AG08395 (cell line): ENCODE results near the gene KCNK7.
"Not testable (repeated sequence)": the region's sequence is repeated elsewhere in the genome, so short reads cannot be mapped to it uniquely, and the experiment has no call there.

ENCODE experiments used
- DNase-seq: peaks from one replicate; pipeline ENCODE4 v3.0.0; 2012; ENCODE audit warnings: mixed read lengths, low spot score

KCNK7 gene

GRCh38 chr11:65573391-65574079 is 22.1 kb downstream of the KCNK7 start:
- DNase-seq: no peak

- peak; percentile 83 for DNase-seq
Measured at GRCh38 chr11:65572356-65573051, 23.1 kb downstream of the KCNK7 start, which contains the start of gene FAM89B. Gene FAM89B, plus strand, starts transcription at chr11:65572538. Its CDS starts 132 bp downstream, at chr11:65572670.

GRCh38 chr11:65571940-65572339 is 23.7 kb downstream of the KCNK7 start:
- no peak for DNase-seq

GRCh38 chr11:65571420-65571819 is 24.2 kb downstream of the KCNK7 start:
- no peak for DNase-seq

GRCh38 chr11:65569973-65570918 is 25.4 kb downstream of the KCNK7 start, which contains the start of gene ZNRD2:
Gene ZNRD2, plus strand, starts transcription at chr11:65570477. Its CDS starts 15 bp downstream, at chr11:65570492.
- DNase-seq: peak; percentile 97

GRCh38 chr11:65569164-65569972 is 26.2 kb downstream of the KCNK7 start:
- DNase-seq: peak; percentile 47

- DNase-seq: no peak
Measured at GRCh38 chr11:65565624-65566453, 29.8 kb downstream of the KCNK7 start.

- not testable (repeated sequence) for DNase-seq
Measured at GRCh38 chr11:65564879-65565559, 30.6 kb downstream of the KCNK7 start.

- DNase-seq: no peak
Measured at GRCh38 chr11:65563601-65564000, 32.0 kb downstream of the KCNK7 start.

- DNase-seq: no peak
Measured at GRCh38 chr11:65562788-65563187, 32.8 kb downstream of the KCNK7 start.

- no peak for DNase-seq
Measured at GRCh38 chr11:65562020-65562419, 33.6 kb downstream of the KCNK7 start.

GRCh38 chr11:65560555-65561418 is 34.8 kb downstream of the KCNK7 start:
- peak; percentile 41 for DNase-seq

GRCh38 chr11:65559951-65560537 is 35.6 kb downstream of the KCNK7 start:
- DNase-seq: peak; percentile 41

GRCh38 chr11:65559535-65559934 is 36.1 kb downstream of the KCNK7 start:
- DNase-seq: no peak

GRCh38 chr11:65558930-65559509 is 36.6 kb downstream of the KCNK7 start:
- DNase-seq: peak; percentile 46

GRCh38 chr11:65558002-65558929 is 37.3 kb downstream of the KCNK7 start, which contains the start of gene LTBP3:
Gene LTBP3, minus strand, starts transcription at chr11:65558359. Its CDS starts 400 bp downstream, at chr11:65557959.
- DNase-seq: peak; percentile 88
